HepG2 (cell line): Measurements from ENCODE around the gene P2RY6.

Source experiments
- ATAD3A ChIP-seq: sonication (generic); formaldehyde crosslinking; IDR thresholded peaks from 2 replicates; pipeline ENCODE4 v1.4.0; 2020; ENCODE audit warnings: missing genetic modification reagents
- ESRRA ChIP-seq: sonication (generic); formaldehyde crosslinking; IDR thresholded peaks from 2 replicates; pipeline ENCODE4 v1.5.1; 2020; ENCODE audit warnings: mild to moderate bottlenecking, low read depth, missing genetic modification reagents
- FOXJ3 ChIP-seq: sonication (generic); formaldehyde crosslinking; IDR thresholded peaks from 2 replicates; pipeline ENCODE4 v1.4.0; 2020; ENCODE audit warnings: missing genetic modification reagents, mild to moderate bottlenecking, borderline replicate concordance
- REPIN1 ChIP-seq: sonication (generic); formaldehyde crosslinking; IDR thresholded peaks from 2 replicates; pipeline ENCODE4 v1.8.0; 2022; ENCODE audit warnings: missing genetic modification reagents, low read depth, mild to moderate bottlenecking, borderline replicate concordance
- SIN3A ChIP-seq: IDR thresholded peaks from 2 replicates; pipeline ENCODE4 v1.6.1; 2011; ENCODE audit warnings: low read depth, mild to moderate bottlenecking, control low read depth, low read length, borderline replicate concordance
- SOX5 ChIP-seq: IDR thresholded peaks from 2 replicates; pipeline ENCODE4 v1.6.1; 2016; ENCODE audit warnings: borderline replicate concordance
- TMF1 ChIP-seq: sonication (generic); formaldehyde crosslinking; IDR thresholded peaks from 2 replicates; pipeline ENCODE4 v1.8.1; 2022; ENCODE audit warnings: low read depth, missing genetic modification reagents
- USF2 ChIP-seq, 2 experiments: sonication (generic) in 1 of 2; formaldehyde crosslinking in 1 of 2; IDR thresholded peaks; 2 replicates each; pipeline versions ENCODE4 v1.5.1 to v1.6.1; 2011 to 2020; ENCODE audit warnings: borderline replicate concordance in 1 of 2, low read depth in 1 of 2, low read length in 1 of 2, mild to moderate bottlenecking in 1 of 2, missing genetic modification reagents in 1 of 2, moderate library complexity in 1 of 2
- ZNF180 ChIP-seq: sonication (generic); formaldehyde crosslinking; IDR thresholded peaks from 2 replicates; pipeline ENCODE4 v1.4.0; 2020; ENCODE audit warnings: low read depth, missing genetic modification reagents, borderline replicate concordance

DNA sequence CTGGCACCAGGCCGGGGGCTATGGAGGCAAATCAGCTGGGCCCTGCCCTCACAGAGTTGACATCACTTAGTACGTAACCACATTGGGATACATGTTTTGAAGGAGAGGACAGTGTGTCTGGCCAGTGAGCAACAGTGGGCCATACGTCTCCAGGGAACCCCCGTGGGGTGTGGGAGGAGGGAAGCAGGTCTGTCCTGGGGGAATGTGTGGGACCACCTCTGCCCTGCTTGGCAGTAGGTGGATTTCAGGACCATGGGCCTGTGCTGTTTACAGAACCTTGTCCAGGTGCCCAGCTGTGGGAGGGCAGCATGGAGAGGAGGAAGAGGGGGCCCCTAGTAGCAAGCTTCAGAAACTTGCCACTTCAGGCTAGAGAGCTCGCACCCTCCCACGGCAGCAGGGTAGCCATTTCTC lies 33.0 kb upstream of the P2RY6 start:
- TF ChIP-seq ATAD3A: no peak
- TF ChIP-seq USF2 (IDR thresholded peaks at IDR 0.05; ENCODE audit: low read depth, low read length): no peak
- TF ChIP-seq USF2 (CRISPR knock-in tag; IDR thresholded peaks at IDR 0.05; ENCODE audit: borderline replicate concordance): no peak
- no peak for TF ChIP-seq SOX5
- TF ChIP-seq ZNF180 (CRISPR knock-in tag): no peak
- no peak for TF ChIP-seq REPIN1 (CRISPR knock-in tag)
- TF ChIP-seq ESRRA (CRISPR knock-in tag): no peak
- TF ChIP-seq FOXJ3 (CRISPR knock-in tag): no peak
- no peak for TF ChIP-seq SIN3A
- TF ChIP-seq TMF1 (CRISPR knock-in tag): no peak
